K562 (cell line): ENCODE data around the gene RPS8. TPM values are rescaled to one million over a fixed set of nuclear protein-coding genes. Genes with fewer than 3 reads are reported as not detected.

ENCODE experiments used
- CBFA2T3 ChIP-seq: fragments of 450-650 bp; IDR thresholded peaks from 2 replicates; pipeline ENCODE4 v1.6.1; 2017
- CHD7 ChIP-seq: fragments of 200-600 bp; sonication (generic); IDR thresholded peaks from one replicate; pipeline ENCODE4 v1.6.1; 2012; ENCODE audit warnings: mild to moderate bottlenecking, low read depth, low read length, inconsistent platforms
- GTF2F1 ChIP-seq: IDR thresholded peaks from 2 replicates; pipeline ENCODE4 v1.6.1; 2011; ENCODE audit warnings: low read depth, low read length, improper control_type of control experiment
- KDM5B ChIP-seq: fragments of 200-600 bp; sonication (generic); IDR thresholded peaks from 2 replicates; pipeline ENCODE4 v1.6.1; 2012; ENCODE audit warnings: low read depth, mild to moderate bottlenecking, moderate library complexity, low read length, control low read depth, inconsistent platforms; ENCODE audit not compliant: insufficient replicate concordance
- NCOA2 ChIP-seq, 2 experiments: fragments of 450-650 bp; IDR thresholded peaks; 2 replicates each; pipeline ENCODE4 v1.6.1; 2018; ENCODE audit warnings: mild to moderate bottlenecking in 2 of 2, moderate library complexity in 1 of 2; ENCODE audit not compliant: partially characterized antibody in 2 of 2
- SMARCC2 ChIP-seq: fragments of 450-650 bp; IDR thresholded peaks from 2 replicates; pipeline ENCODE4 v1.6.1; 2017; ENCODE audit warnings: antibody characterized with exemption, moderate library complexity, mild to moderate bottlenecking, low read depth
- TBL1XR1 ChIP-seq, 2 experiments: IDR thresholded peaks; 2 replicates each; pipeline ENCODE4 v1.6.1; 2012; ENCODE audit warnings: improper control_type of control experiment in 2 of 2, low read length in 2 of 2, mild to moderate bottlenecking in 1 of 2
- ZNF436 ChIP-seq: fragments of 250-450, 450-650 bp; sonication (Bioruptor Pico); formaldehyde crosslinking; IDR thresholded peaks from 2 replicates; pipeline ENCODE4 v1.7.0; 2020; ENCODE audit warnings: mild to moderate bottlenecking
- polyA plus RNA-seq, 8 experiments: library from polyadenylated mRNA; depleted of rRNA in 4 of 8; stranded (reverse) in 5 of 8; unstranded in 3 of 8; fragments of >200 nt; fragmentation: Nextera tagmentation in 2 of 8; fragmentation: Illumina TruSeq in 1 of 8; extraction: Ambion mirVana in 2 of 8; extraction: Trizol in 1 of 8; gene quantifications; 2 replicates each; pipeline versions ENCODE4 v1.2.1 to v1.2.3, GENCODE V29; 2011 to 2014; ENCODE audit warnings: inconsistent platforms in 1 of 8, missing spikeins in 1 of 8
- total RNA-seq, 7 experiments: library from RNA; depleted of rRNA in 6 of 7; stranded (reverse); fragments of >200 nt in 6 of 7; fragmentation: Illumina TruSeq in 2 of 7; extraction: Trizol in 2 of 7; gene quantifications; 2 replicates each; pipeline versions ENCODE4 v1.2.1 to v1.2.3, GENCODE V29; 2011 to 2021; ENCODE audit warnings: low replicate concordance in 1 of 7
- TF ChIP-seq, protein P1 (sequence below), 2 experiments: fragments of 450-650 bp in 1 of 2; sonication (generic) in 1 of 2; formaldehyde crosslinking; conservative IDR thresholded peaks; 2 replicates each; pipeline versions ENCODE4 v1.4.0 to v1.8.1; 2020 to 2022; ENCODE audit warnings: mild to moderate bottlenecking in 1 of 2, missing genetic modification reagents in 1 of 2
- TF ChIP-seq, protein P2 (sequence below): fragments of 250-450 bp; sonication (Bioruptor Pico); IDR thresholded peaks from 2 replicates; pipeline ENCODE4 v1.8.0; 2021; ENCODE audit warnings: moderate library complexity, mild to moderate bottlenecking, inconsistent platforms
- TF ChIP-seq, protein P3 (sequence below): sonication (generic); formaldehyde crosslinking; IDR thresholded peaks from 2 replicates; pipeline ENCODE4 v1.8.0; 2022; ENCODE audit warnings: missing genetic modification reagents, mild to moderate bottlenecking, borderline replicate concordance

Gene RPS8
- total and polyA plus RNA-seq, 9 of the 15 experiments (the other 6 are each of a cell fraction or from before 2014, with no cell fraction given): 2,431 to 4,168 (median 3,109) TPM

- TF ChIP-seq CHD7: no peak
- TF ChIP-seq, protein P1, sequence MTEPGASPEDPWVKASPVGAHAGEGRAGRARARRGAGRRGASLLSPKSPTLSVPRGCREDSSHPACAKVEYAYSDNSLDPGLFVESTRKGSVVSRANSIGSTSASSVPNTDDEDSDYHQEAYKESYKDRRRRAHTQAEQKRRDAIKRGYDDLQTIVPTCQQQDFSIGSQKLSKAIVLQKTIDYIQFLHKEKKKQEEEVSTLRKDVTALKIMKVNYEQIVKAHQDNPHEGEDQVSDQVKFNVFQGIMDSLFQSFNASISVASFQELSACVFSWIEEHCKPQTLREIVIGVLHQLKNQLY (CRISPR knock-in tag; conservative IDR thresholded peaks at IDR 0.05): no peak
- TF ChIP-seq KDM5B: peak; percentile 11
- TF ChIP-seq ZNF436 (CRISPR knock-in tag): no peak
- no peak for TF ChIP-seq GTF2F1
- TF ChIP-seq, protein P2, sequence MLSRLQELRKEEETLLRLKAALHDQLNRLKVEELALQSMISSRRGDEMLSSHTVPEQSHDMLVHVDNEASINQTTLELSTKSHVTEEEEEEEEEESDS: no peak
- TF ChIP-seq TBL1XR1 (IDR thresholded peaks at IDR 0.05; ENCODE audit: low read length in 2 of 2): no peak
- no peak for TF ChIP-seq NCOA2 (IDR thresholded peaks at IDR 0.05; ENCODE audit: partially characterized antibody in 2 of 2)
- TF ChIP-seq, protein P3, sequence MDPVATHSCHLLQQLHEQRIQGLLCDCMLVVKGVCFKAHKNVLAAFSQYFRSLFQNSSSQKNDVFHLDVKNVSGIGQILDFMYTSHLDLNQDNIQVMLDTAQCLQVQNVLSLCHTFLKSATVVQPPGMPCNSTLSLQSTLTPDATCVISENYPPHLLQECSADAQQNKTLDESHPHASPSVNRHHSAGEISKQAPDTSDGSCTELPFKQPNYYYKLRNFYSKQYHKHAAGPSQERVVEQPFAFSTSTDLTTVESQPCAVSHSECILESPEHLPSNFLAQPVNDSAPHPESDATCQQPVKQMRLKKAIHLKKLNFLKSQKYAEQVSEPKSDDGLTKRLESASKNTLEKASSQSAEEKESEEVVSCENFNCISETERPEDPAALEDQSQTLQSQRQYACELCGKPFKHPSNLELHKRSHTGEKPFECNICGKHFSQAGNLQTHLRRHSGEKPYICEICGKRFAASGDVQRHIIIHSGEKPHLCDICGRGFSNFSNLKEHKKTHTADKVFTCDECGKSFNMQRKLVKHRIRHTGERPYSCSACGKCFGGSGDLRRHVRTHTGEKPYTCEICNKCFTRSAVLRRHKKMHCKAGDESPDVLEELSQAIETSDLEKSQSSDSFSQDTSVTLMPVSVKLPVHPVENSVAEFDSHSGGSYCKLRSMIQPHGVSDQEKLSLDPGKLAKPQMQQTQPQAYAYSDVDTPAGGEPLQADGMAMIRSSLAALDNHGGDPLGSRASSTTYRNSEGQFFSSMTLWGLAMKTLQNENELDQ (CRISPR knock-in tag): no peak
- peak; percentile 45 for TF ChIP-seq CBFA2T3
- TF ChIP-seq SMARCC2: no peak
These were observed 33.9 kb downstream of the RPS8 start (continued) for GRCh38 chr1:44808938-44809917.
